Activated CD4-positive, alpha-beta T cell treated with anti-CD3 and anti-CD28 coated beads for 48 hours (primary cell): Measurements from ENCODE around the gene PCNX3.

Experiments used
- DNase-seq: peaks from one replicate; pipeline ENCODE4 v3.0.0-alpha.2; 2020

The PCNX3 gene

DNA sequence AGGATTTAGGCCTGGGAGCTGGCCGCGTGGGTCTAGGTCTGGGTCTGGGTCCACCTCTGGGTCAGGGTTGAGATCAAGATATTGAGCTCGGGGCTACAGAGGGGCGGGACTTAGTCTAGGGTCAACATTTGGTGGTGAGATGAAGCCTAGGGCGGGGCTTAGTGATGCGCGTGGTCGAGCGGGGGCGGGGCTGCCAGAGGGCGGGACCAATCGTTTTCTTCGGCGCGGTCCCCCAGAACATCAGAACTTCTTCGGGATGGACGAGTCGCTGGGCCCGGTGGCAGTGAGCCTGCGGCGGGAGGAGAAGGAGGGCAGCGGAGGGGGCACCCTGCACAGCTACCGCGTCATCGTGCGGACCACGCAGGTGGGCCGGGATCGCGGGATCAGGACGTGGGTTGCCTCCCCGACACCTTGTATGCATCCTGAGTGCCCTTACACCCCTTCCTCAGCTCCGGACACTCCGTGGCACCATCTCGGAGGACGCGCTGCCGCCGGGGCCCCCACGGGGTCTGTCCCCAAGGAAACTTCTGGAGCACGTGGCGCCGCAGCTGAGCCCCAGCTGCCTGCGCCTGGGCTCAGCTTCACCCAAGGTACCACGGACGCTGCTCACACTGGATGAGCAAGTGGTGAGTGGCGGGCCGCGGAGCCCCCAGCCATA lies 26.6 kb downstream of the PCNX3 start:
- DNase-seq, result peak; percentile 51

DNA sequence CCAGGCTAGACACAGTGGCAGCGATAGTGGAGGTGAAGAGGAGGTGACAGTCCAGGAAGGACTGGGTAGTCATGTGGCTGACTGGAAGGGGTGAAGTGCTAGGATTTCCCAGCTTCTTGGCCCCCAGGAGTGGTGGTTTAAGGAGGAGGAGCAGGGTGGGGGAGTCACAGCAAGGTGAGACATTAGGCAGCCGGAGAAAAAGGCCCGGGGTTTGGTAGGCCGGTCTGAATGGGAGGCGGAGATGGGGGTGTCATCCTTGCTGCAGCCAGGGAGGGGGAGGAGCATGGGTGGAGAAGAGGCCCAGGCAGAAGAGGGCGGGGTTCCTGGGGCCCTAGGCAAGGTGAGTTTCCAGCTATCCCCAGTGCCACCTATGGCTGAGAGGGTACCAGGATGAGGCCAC lies 28.4 kb downstream of the PCNX3 start:
- DNase-seq, result peak; percentile 50

DNA sequence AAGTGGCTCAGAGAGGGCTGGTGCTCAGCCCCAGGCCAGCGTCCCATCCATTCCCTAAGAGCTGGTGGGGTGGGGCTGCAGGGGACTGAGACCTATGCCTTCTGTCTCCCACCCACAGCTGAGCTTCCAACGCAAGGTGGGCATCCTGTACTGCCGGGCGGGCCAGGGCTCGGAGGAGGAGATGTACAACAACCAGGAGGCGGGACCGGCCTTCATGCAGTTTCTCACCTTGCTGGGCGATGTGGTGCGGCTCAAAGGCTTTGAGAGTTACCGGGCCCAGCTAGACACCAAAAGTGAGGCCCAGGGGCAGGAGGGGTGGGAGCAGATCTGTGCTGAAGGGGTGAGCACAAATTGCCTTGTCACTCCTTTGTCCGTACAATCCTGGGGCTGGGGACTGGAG lies 29.3 kb downstream of the PCNX3 start:
- DNase-seq, result no peak

DNA sequence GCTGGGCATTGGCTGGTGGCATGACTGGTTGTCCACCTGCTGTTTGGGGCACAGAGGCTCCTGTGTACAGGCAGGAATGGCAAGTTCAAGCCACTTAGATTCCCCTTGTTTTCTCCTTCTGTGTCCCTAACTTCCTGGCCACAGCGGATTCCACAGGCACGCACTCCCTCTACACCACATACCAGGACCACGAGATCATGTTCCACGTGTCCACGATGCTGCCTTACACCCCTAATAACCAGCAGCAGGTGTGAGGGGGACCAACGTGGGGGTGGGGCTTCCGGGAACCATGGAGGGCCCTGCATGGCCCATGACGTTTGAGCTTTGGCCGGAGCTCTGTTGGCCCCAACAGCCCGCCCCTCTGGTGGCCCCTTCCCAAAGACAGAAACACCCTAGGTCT lies 30.1 kb downstream of the PCNX3 start:
- DNase-seq, result no peak

DNA sequence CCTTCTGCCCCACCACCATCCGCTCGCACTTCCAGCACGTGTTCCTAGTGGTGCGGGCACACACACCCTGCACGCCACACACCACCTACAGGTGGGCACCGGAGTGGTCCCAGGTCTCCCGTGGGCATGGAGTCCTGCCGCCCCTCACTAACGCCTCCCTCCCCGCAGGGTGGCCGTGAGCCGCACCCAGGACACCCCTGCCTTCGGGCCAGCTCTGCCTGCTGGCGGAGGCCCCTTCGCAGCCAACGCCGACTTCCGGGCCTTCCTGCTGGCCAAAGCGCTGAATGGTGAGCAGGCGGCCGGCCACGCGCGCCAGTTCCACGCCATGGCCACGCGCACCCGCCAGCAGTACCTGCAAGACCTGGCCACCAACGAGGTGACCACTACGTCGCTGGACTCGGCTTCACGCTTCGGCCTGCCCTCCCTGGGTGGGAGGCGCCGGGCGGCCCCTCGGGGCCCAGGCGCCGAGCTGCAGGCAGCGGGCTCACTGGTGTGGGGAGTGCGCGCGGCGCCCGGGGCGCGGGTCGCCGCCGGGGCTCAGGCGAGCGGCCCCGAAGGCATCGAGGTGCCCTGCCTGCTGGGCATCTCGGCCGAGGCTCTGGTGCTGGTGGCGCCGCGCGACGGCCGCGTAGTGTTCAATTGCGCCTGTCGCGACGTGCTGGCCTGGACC lies 30.8 kb downstream of the PCNX3 start:
- DNase-seq, result no peak

DNA sequence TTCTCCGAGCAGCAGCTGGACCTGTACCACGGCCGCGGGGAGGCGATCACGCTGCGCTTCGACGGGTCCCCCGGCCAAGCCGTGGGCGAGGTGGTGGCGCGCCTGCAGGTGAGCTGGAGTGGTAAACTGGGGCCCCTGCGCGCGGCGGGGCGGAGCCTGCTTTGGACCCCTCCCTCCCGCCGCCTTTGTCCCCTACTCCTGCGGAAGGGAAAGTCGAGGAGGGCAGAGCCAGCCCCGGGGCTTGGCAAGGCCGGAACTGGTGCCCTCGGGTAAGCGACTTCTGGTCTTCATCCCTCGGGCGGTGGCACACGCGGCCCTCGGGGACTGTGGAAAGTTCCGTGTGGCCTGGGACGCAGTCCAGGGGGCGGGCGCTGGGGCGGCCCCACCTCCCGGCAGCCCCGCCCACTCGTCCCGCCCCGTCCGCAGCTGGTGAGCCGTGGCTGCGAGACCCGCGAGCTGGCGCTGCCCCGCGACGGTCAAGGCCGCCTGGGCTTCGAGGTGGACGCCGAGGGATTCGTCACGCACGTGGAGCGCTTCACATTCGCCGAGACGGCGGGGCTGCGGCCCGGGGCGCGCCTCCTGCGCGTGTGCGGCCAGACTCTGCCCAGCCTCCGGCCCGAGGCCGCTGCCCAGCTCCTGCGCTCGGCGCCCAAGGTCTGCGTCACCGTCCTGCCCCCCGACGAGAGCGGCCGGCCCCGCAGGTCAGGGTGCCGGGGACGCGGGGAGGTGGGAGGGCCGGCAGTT lies 31.6 kb downstream of the PCNX3 start:
- DNase-seq, result no peak

DNA sequence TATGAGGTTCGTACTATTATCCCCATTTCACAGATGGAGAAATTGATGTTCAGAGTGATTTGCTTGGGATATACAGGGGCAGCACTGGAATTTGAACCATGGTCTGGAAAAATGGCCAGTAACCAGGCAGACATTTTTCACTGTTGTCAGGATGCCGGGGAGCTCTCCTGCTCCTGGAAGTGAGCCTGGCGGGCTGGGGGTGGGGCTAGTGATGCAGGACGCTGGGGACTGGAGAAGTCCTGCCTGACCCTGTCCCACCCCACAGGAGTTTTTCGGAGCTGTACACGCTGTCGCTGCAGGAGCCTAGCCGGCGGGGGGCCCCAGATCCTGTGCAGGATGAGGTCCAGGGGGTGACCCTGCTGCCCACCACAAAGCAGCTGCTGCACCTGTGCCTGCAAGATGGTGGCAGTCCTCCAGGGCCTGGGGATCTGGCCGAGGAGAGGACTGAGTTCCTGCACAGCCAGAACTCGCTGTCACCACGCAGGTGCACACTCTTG lies 33.5 kb downstream of the PCNX3 start:
- no peak for DNase-seq

DNA sequence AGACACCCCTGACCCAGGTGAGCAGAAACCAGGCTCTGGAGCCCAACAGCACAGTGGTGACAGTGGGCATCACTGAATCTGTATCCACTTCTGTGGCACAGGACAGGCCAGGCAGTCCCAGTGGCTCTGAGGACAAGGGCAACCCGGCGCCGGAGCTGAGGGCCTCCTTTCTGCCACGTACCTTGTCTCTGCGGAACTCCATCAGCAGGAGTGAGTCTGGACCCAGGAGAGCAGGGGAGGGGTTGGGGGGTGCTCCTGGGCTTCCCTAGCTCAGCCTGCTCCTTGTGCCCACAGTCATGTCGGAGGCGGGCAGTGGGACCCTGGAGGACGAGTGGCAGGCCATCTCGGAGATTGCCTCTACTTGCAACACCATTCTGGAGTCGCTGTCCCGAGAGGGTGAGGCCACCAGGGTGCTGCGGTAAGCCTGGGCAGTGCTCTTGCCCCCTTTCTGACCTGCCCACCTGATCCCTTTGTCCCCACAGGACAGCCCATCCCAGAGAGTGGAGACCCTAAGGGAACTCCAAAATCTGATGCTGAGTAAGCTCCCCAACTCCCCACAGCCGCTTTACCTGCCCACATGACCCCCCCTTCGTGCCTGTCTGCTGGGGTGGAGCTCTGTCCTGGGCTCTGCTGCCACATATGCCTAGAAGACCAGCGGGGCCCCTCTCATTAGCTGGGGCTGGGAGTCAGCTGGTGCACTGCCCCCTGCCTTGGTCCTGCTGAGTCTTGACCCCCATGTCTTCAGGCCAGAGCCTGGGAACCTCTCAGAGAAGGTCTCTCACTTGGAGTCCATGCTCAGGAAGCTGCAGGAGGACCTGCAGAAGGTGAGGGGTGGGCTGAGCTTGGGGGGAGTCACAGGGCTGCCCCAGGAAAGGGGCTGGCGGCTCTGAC lies 34.3 kb downstream of the PCNX3 start:
- no peak for DNase-seq

DNA sequence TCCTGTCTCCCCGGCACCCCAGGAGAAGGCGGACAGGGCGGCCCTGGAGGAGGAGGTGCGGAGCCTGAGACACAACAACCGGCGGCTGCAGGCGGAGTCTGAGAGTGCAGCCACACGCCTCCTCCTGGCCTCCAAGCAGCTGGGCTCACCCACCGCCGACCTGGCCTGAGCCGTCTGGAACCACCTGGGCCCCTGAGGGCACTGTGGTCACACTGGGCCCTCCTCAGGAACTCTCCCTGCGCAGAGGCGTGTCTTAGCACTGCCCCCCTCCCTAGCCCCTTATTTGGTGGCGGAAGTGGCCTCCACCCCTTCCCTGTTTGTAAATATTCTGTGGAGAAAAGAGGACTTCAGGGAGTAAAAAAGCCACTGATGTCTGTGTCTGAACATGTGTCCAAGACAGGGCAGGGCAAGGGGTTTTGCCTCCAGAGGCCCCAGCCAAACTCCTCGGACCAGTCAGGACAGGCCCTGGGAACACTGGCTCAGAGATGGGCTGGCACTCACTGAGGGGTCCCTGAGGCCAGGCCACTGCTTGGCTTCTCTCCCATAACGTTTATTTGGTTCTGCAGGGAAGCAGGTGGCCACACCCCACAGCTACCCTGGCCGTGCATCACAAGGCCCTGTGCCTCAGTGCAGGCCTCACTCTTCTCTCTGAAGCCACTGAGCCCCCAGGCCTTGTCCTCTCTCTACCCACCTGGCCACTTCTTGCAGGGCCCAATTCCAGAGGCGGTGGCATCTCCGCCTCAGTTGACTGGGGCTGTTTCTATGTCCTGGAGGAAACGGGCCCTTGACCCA lies 35.2 kb downstream of the PCNX3 start:
- DNase-seq, result no peak

DNA sequence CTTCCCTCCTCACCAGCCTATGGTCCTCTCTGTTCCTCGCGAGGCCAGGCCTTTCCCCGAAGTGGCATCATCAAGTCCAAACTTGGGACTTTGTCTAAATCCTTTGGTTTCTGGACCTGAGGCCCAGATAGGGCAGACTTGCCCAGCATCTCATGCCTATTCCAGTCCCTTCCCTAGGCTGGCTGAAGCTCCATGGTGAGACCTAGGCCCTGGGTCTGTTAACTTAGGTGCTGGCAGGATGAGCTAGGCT lies 35.7 kb downstream of the PCNX3 start:
- DNase-seq, result no peak

DNA sequence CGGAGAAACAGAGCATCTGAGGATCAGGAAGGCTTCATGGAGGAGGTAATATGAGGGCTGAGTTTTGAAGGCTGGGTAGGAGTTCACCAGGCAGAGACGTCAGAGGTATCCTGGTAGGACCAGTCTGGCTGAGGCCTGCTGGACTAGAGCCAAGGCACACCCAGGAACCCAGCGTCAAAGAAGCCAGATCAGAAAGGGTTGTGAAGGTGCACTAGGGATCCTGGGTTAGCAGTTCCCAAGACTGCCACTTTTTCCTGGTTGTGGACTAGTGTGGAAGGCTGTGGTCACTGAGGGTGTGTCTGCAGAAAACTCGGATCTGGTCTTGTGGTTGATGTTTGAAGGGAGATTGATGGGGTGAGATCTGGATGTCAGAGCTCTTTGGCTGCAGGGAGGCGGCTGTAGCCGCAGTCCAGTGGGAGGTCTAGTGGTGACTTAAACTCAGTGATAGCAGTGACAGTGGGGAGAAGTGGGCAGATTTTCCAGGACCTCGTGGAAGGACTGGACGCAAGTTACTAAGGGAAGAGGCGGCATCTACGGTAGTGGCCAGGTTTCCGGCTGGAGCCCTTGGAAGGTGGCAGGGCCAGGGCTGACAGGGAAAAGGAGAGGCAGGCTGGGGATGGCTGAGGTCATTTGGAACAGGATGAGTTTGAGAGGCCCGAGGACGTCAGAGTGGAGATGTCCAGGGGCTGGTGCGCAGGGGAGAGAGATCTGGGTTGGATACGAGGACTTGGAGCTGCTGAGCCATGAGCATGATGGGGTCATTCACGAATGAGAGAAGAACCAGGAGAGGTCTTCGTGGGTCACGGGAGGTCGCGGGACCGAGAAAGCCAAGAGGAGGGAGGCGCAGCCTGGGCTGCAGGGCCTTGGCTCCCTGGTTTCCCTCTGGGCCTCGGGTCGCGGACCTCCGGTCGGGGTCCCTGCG lies 36.3 kb downstream of the PCNX3 start:
- no peak for DNase-seq

DNA sequence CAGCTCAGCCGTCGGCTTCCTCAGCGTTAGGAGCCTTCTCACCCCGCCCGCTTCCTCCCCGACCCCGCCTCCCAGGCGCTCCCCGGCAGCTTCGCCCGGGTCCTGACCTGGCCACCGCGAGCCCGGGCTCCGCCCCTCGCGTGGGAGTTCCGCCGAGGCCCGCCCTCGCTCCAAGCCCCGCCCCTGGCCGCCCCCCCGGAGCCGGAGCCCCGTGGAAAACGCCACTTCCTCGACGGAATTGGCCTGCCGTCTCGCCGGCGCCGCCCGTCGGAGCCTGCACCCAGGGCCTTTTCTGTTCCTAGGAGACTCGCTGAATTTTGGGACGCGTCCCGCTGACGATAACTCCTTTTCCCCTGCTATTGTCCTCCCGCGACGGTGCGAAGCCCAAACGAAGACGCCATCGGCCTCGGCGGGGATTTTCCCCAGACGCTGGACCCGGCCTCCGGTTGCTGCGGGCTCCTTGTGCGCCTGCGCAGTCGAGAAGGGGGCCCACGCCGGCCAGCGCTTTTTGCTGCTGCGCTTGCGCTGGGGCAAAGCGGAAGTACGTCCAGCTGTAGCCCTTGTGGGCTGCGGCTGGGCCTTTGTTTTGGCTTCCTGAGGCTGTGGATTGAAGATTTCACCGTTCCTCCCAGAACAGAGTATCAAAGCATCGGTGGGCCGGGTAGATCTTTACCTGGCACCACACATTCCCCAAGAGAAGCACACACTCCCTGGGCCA lies 37.1 kb downstream of the PCNX3 start:
- peak; percentile 96 for DNase-seq

DNA sequence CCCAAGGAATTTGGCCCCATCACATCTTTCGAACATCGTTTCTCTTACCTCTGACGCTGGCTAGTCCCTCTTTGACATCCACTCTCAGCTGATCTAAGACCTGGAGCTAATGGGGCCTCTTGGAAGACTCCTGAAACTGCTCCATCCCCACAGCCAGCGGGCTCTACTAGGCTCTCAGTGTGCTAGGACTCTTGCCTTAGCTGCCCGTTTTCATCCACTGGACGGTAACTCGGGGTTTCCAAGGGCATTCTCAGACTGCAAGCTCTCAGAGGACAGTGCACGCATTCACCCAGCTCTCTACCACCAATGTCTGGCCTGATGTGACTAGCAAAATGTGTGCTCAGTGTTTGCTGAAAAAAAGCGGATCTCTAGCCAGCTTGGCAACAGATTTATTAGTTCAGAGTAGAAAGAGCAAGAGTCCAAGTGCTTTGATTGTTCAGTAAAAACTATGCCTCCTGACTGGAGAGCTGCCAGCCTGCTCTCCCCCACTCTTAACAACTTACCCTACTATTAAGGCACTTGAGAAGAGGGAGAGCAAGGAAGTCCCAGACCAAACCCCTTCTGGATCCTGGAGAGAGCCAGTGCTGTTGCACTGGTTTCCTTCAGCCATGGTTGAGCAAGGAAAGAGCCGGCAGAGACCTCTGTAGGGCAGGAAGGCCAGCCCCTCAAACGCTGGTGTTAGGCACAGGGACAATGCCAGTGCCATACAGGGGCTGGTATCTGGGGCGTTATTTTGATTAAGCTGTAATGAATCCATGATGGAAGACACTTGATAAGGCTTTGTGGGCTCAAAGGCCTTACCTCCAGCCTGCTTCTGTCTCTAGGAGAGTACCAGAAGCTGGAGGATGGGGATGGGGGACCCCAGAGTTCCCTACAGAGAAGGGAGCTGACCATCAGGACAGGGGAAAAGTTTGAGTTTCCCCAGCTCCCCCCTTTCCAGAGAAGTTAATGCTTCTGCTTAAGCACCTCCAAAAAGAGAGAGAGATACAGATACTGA lies 38.0 kb downstream of the PCNX3 start:
- no peak for DNase-seq

DNA sequence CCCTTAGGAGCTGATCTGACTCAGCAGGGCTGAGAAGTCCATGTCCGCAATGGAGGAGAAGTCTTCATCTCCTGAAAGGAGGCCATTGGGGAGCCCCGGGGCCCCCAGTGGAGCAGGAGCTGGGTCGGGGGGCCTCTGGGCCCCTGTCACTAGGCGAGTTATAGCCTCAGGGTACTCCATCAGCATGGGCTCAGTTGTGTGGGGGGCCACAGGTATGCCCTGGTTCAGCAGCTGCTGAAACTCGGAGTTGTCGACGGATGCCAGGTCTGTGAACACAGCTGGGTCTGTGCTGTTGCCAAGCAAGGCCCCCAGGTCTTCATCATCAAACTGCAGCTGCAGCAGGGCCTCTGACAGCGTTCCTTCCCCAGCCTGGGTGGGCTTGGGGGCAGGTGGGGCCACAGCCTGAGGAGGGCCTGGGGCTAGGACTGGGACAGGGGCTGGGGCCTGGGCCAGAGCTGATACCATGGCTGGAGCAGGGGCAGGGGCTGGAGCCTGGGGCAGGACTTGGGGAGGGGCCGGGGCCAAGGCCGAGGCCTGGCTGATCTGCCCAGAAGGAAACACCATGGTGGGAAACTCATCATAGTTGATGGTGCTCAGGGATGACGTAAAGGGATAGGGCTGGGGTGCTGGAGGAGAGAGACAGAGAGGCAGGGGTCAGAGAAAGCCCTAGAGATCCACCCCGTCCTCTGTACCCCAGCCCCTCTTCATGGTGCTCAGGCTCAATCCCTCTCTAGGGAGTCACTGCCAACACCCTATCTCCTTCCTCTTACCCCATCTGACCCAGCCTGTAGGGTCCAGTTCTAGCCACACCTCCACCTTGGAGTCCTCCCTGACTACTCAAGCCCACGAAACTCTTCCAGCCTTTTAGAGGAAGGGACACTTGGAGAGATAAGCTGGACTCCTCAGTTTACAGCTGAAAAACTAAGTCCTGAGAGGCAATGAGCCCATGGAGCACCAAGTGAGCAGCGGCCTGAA lies 39.1 kb downstream of the PCNX3 start:
- no peak for DNase-seq

DNA sequence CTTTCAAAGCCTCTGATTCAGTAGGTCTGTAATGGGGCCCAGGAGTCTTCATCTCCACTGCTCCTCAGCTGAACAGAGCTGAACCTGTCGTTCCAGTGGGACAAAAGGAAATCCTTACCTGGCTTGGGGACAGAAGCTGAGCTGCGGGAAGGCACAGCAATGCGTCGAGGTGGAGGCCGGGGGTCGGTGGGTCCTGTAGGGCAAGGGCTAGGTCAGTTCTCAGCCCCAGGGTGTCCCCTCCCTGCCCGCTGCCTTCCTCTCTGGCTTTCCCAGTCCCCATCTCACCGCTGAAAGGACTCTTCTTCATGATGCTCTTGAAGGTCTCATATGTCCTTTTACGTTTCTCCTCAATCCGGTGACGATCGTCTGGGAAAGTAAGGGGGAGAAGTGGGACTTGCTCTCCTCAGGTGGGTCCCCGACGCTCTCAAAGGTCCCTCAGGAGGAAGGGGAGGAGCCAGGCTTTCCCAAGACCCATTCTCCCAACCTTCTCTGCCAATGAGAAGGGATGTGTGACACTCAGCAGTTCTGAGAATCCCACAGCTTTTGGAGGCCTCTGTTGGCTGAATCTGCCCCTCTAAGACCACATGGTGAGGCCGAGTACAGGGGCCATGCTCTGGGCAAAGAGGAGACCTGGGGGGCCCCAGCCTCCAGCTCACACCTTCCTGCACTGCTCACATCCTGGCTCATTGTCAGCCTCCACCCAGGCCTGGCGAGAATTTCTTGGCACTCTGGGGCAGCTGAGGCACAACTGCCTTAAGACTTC lies 40.2 kb downstream of the PCNX3 start:
- no peak for DNase-seq

DNA sequence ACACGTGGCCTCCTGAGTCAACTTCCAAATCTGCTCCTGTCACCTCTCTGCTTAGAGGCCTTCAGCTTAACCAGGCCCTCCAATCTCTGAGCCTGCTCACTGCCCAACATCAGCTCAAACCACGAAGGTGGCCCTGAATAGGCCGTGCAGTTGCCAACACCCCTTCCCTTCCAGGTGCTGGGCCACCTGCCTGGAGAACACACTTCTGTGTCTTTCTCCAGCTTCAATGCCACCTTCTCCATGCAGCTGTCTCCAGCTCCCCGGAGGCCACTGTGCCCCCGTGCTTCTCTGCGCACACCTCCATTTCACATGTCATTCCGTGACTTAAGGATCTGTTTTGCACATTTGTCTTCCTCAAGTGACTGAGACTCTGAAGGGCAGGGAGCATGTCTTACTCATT lies 41.9 kb downstream of the PCNX3 start:
- DNase-seq, result no peak
